Measurements from ENCODE around the gene ADAM12. TPM values are rescaled to one million over a fixed set of nuclear protein-coding genes. Genes with fewer than 3 reads are reported as not detected.

The ADAM12 gene
- total RNA-seq, 1 donor from 2014 or later, result 8.0 TPM

DNA sequence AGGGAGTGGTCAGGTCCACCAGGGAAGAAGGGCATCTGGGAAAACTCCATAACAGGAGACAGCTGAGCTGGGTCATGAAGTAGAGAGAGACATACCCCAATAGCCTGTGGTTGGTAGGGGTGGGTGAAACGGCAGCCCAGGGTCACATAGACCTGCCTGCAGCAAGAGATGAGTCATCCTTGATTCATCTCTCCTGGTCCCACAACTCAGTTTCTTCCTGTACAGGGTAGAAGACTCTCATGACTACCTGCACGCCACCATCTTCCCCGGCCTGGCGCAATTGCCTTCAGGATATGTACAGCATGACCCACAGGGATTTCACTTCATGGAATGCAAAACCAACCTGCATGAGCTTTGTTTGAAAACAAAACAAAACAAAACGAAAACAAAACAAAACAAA, 45.1 kb upstream of the ADAM12 start:
- H3K27ac ChIP-seq, result no peak overlapping the region
- H3K36me3 Mint-ChIP-seq, result no peaks in the 10 kb centered on the region

DNA sequence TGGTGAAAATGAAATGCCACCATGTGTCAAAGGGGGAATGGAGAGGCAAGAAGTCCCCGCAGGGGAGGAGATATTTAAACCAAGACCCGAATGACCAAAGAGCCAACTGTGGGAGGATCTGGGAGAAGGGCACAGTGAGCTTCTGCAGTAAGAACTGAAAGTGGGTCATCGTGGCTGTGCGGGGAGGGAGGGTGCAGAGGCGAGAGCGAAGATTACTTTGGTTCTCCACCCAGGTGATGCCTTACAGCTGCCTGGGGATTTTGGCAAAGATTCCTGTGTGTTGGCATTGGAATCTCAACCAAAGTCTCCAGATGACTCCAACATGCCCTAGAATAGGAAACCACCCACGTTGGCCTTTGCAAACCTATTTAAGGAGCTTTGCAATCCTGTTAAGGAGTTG, 44.2 kb upstream of the ADAM12 start:
- H3K9ac ChIP-seq, result no peak overlapping the region
- H3K4me2 ChIP-seq, result no peak overlapping the region
- H3K27ac Mint-ChIP-seq, result no peak overlapping the region
- no peak overlapping the region for H3K27ac ChIP-seq
- no peak overlapping the region for H3K4me3 ChIP-seq
- peaks cover 2% of the 10 kb centered on the region for H3K9me3 Mint-ChIP-seq
- H3K4me1 ChIP-seq, result no peaks in the 10 kb centered on the region
- H3K27me3 Mint-ChIP-seq (ENCODE audit: insufficient read depth, low read depth), result peaks cover 5% of the 10 kb centered on the region
- no peaks in the 10 kb centered on the region for H3F3A ChIP-seq (ENCODE audit: low read depth)
- H3K27me3 ChIP-seq, result no peaks in the 10 kb centered on the region
- no peaks in the 10 kb centered on the region for H3K36me3 ChIP-seq
- H3K9me3 ChIP-seq (ENCODE audit: low read depth), result no peaks in the 10 kb centered on the region
- H3K79me2 ChIP-seq (ENCODE audit: low read depth), result no peaks in the 10 kb centered on the region
- no peak for DNase-seq (ENCODE audit: low spot score)
- H3K4me1 Mint-ChIP-seq, result no peaks in the 10 kb centered on the region
- H3K36me3 Mint-ChIP-seq, result no peaks in the 10 kb centered on the region
- no peaks in the 10 kb centered on the region for H4K20me1 ChIP-seq (ENCODE audit: low read depth)
- TF ChIP-seq, protein P1, sequence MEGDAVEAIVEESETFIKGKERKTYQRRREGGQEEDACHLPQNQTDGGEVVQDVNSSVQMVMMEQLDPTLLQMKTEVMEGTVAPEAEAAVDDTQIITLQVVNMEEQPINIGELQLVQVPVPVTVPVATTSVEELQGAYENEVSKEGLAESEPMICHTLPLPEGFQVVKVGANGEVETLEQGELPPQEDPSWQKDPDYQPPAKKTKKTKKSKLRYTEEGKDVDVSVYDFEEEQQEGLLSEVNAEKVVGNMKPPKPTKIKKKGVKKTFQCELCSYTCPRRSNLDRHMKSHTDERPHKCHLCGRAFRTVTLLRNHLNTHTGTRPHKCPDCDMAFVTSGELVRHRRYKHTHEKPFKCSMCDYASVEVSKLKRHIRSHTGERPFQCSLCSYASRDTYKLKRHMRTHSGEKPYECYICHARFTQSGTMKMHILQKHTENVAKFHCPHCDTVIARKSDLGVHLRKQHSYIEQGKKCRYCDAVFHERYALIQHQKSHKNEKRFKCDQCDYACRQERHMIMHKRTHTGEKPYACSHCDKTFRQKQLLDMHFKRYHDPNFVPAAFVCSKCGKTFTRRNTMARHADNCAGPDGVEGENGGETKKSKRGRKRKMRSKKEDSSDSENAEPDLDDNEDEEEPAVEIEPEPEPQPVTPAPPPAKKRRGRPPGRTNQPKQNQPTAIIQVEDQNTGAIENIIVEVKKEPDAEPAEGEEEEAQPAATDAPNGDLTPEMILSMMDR (IDR thresholded peaks at IDR 0.05), result no peak
- TF ChIP-seq EZH2 (IDR thresholded peaks at IDR 0.05), result no peak
- no peak for TF ChIP-seq EZH2phosphoT487 (IDR thresholded peaks at IDR 0.05)
- H3K4me3 Mint-ChIP-seq, result no peak overlapping the region
- no peak overlapping the region for H2AFZ ChIP-seq (replicated peaks)

More for the DNA sequence above, 45.1 kb upstream of the ADAM12 start:
- TF ChIP-seq EZH2 (IDR thresholded peaks at IDR 0.05) (no peak), EZH2phosphoT487 (IDR thresholded peaks at IDR 0.05) (no peak)
- TF ChIP-seq, protein P1 (IDR thresholded peaks at IDR 0.05), result no peak
- no peaks in the 10 kb centered on the region for H3K36me3 ChIP-seq
- Mint-ChIP-seq H3K9me3 (peaks cover 2% of the 10 kb centered on the region), H3K4me3 (no peak overlapping the region), H3K27ac (no peak overlapping the region), H3K27me3 (ENCODE audit: insufficient read depth, low read depth) (peaks cover 5% of the 10 kb centered on the region), H3K4me1 (no peaks in the 10 kb centered on the region)
- no peak overlapping the region for H2AFZ ChIP-seq (replicated peaks)
- H3K9me3 ChIP-seq (ENCODE audit: low read depth), result no peaks in the 10 kb centered on the region
- no peak overlapping the region for H3K4me2 ChIP-seq
- H3F3A ChIP-seq (ENCODE audit: low read depth), result no peaks in the 10 kb centered on the region
- H4K20me1 ChIP-seq (ENCODE audit: low read depth), result no peaks in the 10 kb centered on the region
- H3K4me3 ChIP-seq, result no peak overlapping the region
- no peaks in the 10 kb centered on the region for H3K79me2 ChIP-seq (ENCODE audit: low read depth)
- H3K27me3 ChIP-seq, result no peaks in the 10 kb centered on the region
- no peak overlapping the region for H3K9ac ChIP-seq
- H3K4me1 ChIP-seq, result no peaks in the 10 kb centered on the region
- DNase-seq (ENCODE audit: low spot score), result no peak

DNA sequence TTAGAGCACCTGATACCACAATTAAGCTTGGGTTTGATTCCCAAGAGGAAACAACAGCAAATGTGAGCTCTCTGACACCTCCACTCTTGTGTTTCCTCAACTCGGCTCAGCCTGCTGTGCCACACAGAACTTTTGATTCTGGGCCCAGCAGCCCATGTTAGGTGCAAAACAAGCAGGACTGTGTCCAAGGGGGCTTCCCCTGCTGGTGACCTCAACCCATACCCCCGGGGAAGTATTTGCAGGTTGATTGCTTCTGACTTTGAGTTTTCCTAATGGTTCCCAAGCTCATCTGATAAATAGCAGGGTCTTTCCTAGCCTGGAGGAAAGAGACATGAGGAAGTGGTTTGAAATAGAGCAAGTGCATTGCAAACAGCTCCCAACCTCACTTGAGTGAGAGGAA, 43.5 kb upstream of the ADAM12 start:
- no peaks in the 10 kb centered on the region for H4K20me1 ChIP-seq (ENCODE audit: low read depth)
- Mint-ChIP-seq H3K9me3 (peaks cover 2% of the 10 kb centered on the region), H3K27ac (no peak overlapping the region), H3K27me3 (ENCODE audit: insufficient read depth, low read depth) (peaks cover 4% of the 10 kb centered on the region), H3K36me3 (no peaks in the 10 kb centered on the region), H3K4me3 (no peak overlapping the region), H3K4me1 (no peaks in the 10 kb centered on the region)
- no peak overlapping the region for H3K9ac ChIP-seq
- H3K27me3 ChIP-seq, result no peaks in the 10 kb centered on the region
- no peaks in the 10 kb centered on the region for H3K79me2 ChIP-seq (ENCODE audit: low read depth)
- TF ChIP-seq EZH2 (IDR thresholded peaks at IDR 0.05), result no peak
- TF ChIP-seq, protein P1 (IDR thresholded peaks at IDR 0.05), result no peak
- no peak for TF ChIP-seq EZH2phosphoT487 (IDR thresholded peaks at IDR 0.05)
- H2AFZ ChIP-seq (replicated peaks), result no peak overlapping the region
- no peaks in the 10 kb centered on the region for H3F3A ChIP-seq (ENCODE audit: low read depth)
- DNase-seq (ENCODE audit: low spot score), result no peak
- no peak overlapping the region for H3K4me2 ChIP-seq
- H3K4me3 ChIP-seq, result no peak overlapping the region
- H3K27ac ChIP-seq, result no peak overlapping the region
- H3K36me3 ChIP-seq, result no peaks in the 10 kb centered on the region
- H3K9me3 ChIP-seq (ENCODE audit: low read depth), result no peaks in the 10 kb centered on the region
- no peaks in the 10 kb centered on the region for H3K4me1 ChIP-seq
